H9 (cell line): ENCODE measurements around the gene ZBTB6. TPM values are rescaled to one million over a fixed set of nuclear protein-coding genes. Genes with fewer than 3 reads are reported as not detected.
"Not testable (repeated sequence)": the region's sequence is repeated elsewhere in the genome, so short reads cannot be mapped to it uniquely, and the experiment has no call there.

Source experiments
- DNase-seq: peaks from one replicate; pipeline ENCODE4 v3.0.0-alpha.2; 2017
- H2AFZ ChIP-seq: one replicate; pipeline ENCODE4 v1.6.1; 2013; ENCODE audit warnings: mild to moderate bottlenecking, low read length, control low read depth, moderate library complexity
- H2AK5ac ChIP-seq: 2 replicates; pipeline ENCODE4 v1.6.1; 2013; ENCODE audit warnings: low read length, control low read depth, mixed read lengths; ENCODE audit not compliant: insufficient read length
- H2BK120ac ChIP-seq: one replicate; pipeline ENCODE4 v1.6.1; 2013; ENCODE audit warnings: low read depth, mild to moderate bottlenecking, low read length, control low read depth, inconsistent platforms; ENCODE audit not compliant: poor library complexity, severe bottlenecking
- H2BK12ac ChIP-seq: 2 replicates; pipeline ENCODE4 v1.6.1; 2013; ENCODE audit warnings: low read length, control low read depth, mixed read lengths, low read depth; ENCODE audit not compliant: insufficient read length
- H2BK15ac ChIP-seq: 2 replicates; pipeline ENCODE4 v1.6.1; 2013; ENCODE audit warnings: low read depth, low read length, control low read depth
- H2BK20ac ChIP-seq: one replicate; pipeline ENCODE4 v1.6.1; 2013; ENCODE audit warnings: low read depth, mild to moderate bottlenecking, low read length, control low read depth, inconsistent platforms; ENCODE audit not compliant: poor library complexity, severe bottlenecking
- H2BK5ac ChIP-seq: 2 replicates; pipeline ENCODE4 v1.6.1; 2013; ENCODE audit warnings: low read length, control low read depth, mixed read lengths; ENCODE audit not compliant: insufficient read length
- H3K14ac ChIP-seq: 2 replicates; pipeline ENCODE4 v1.6.1; 2013; ENCODE audit warnings: low read length, control low read depth; ENCODE audit not compliant: insufficient read depth
- H3K18ac ChIP-seq: 2 replicates; pipeline ENCODE4 v1.6.1; 2013; ENCODE audit warnings: low read depth, mild to moderate bottlenecking, mixed read lengths, low read length, control low read depth; ENCODE audit not compliant: insufficient read length
- H3K23ac ChIP-seq: 2 replicates; pipeline ENCODE4 v1.6.1; 2013; ENCODE audit warnings: low read length, control low read depth, mixed read lengths, low read depth; ENCODE audit not compliant: insufficient read length
- H3K23me2 ChIP-seq: 2 replicates; pipeline ENCODE4 v1.6.1; 2013; ENCODE audit warnings: low read depth, mild to moderate bottlenecking, mixed read lengths, low read length, control low read depth; ENCODE audit not compliant: insufficient read length, poor library complexity, severe bottlenecking
- H3K27ac ChIP-seq: 2 replicates; pipeline ENCODE4 v1.5.1; 2013; ENCODE audit warnings: low read length, control low read depth, mixed read lengths, low read depth; ENCODE audit not compliant: insufficient read length
- H3K27me3 ChIP-seq: 2 replicates; pipeline ENCODE4 v1.6.1; 2013; ENCODE audit warnings: low read length, control low read depth, inconsistent platforms; ENCODE audit not compliant: insufficient read depth
- H3K4ac ChIP-seq: 2 replicates; pipeline ENCODE4 v1.6.1; 2013; ENCODE audit warnings: low read depth, mild to moderate bottlenecking, control low read depth, inconsistent platforms, low read length, moderate library complexity
- H3K4me1 ChIP-seq: 2 replicates; pipeline ENCODE4 v1.6.1; 2013; ENCODE audit warnings: low read length, control low read depth, inconsistent platforms; ENCODE audit not compliant: insufficient read depth
- H3K4me2 ChIP-seq: 2 replicates; pipeline ENCODE4 v1.6.1; 2013; ENCODE audit warnings: low read length, control low read depth, mixed read lengths; ENCODE audit not compliant: insufficient read length, insufficient read depth
- H3K56ac ChIP-seq: 2 replicates; pipeline ENCODE4 v1.6.1; 2013; ENCODE audit warnings: low read depth, mild to moderate bottlenecking, mixed read lengths, low read length, control low read depth; ENCODE audit not compliant: insufficient read length
- H3K79me1 ChIP-seq: 2 replicates; pipeline ENCODE4 v1.6.1; 2013; ENCODE audit warnings: low read depth, mild to moderate bottlenecking, moderate library complexity, low read length, control low read depth, inconsistent platforms; ENCODE audit not compliant: insufficient read depth, poor library complexity, severe bottlenecking
- H3K79me2 ChIP-seq: 2 replicates; pipeline ENCODE4 v1.6.1; 2013; ENCODE audit warnings: low read length, control low read depth, inconsistent platforms; ENCODE audit not compliant: insufficient read depth
- H3K9ac ChIP-seq: 2 replicates; pipeline ENCODE4 v1.6.1; 2013; ENCODE audit warnings: low read length, control low read depth, mixed read lengths; ENCODE audit not compliant: insufficient read length; ENCODE audit errors: extremely low read depth
- H3K9me3 ChIP-seq: one replicate; pipeline ENCODE4 v1.6.1; 2013; ENCODE audit warnings: low read depth, low read length, inconsistent platforms; ENCODE audit not compliant: control insufficient read depth
- H3T11ph ChIP-seq: one replicate; pipeline ENCODE4 v1.6.1; 2013; ENCODE audit warnings: mild to moderate bottlenecking, low read length, control low read depth, inconsistent platforms
- H4K20me1 ChIP-seq: one replicate; pipeline ENCODE4 v1.6.1; 2013; ENCODE audit not compliant: control insufficient read depth, insufficient read length, insufficient read depth
- H4K5ac ChIP-seq: 2 replicates; pipeline ENCODE4 v1.6.1; 2013; ENCODE audit warnings: low read depth, mild to moderate bottlenecking, mixed read lengths, low read length, control low read depth; ENCODE audit not compliant: insufficient read length
- H4K8ac ChIP-seq: replicated peaks from 2 replicates; pipeline ENCODE4 v1.6.1; 2013; ENCODE audit warnings: low read length, control low read depth, mixed read lengths, low read depth; ENCODE audit not compliant: insufficient read length
- H4K91ac ChIP-seq: 2 replicates; pipeline ENCODE4 v1.6.1; 2013; ENCODE audit warnings: low read depth, mild to moderate bottlenecking, moderate library complexity, mixed read lengths, low read length, control low read depth; ENCODE audit not compliant: insufficient read length
- H3K27ac Mint-ChIP-seq, 3 experiments: 2 replicates in 2 of 3; 3 replicates in 1 of 3; pipeline ENCODE4 v1.8.0; 2020 to 2021; ENCODE audit warnings: mixed read lengths in 3 of 3, mild to moderate bottlenecking in 1 of 3, moderate library complexity in 1 of 3
- H3K27me3 Mint-ChIP-seq: 2 replicates; pipeline ENCODE4 v1.8.0; 2021; ENCODE audit warnings: low read depth, mild to moderate bottlenecking, moderate library complexity, mixed read lengths
- H3K36me3 Mint-ChIP-seq, 3 experiments: 2 replicates in 2 of 3; 3 replicates in 1 of 3; pipeline ENCODE4 v1.8.0; 2020 to 2021; ENCODE audit warnings: low read depth in 3 of 3, mixed read lengths in 3 of 3; ENCODE audit not compliant: insufficient read depth in 1 of 3
- H3K4me1 Mint-ChIP-seq, 2 experiments: 2 replicates each; pipeline ENCODE4 v1.8.0; 2020; ENCODE audit warnings: mixed read lengths in 2 of 2
- H3K4me3 Mint-ChIP-seq, 2 experiments: 2 replicates in 1 of 2; 3 replicates in 1 of 2; pipeline ENCODE4 v1.8.0; 2020 to 2021; ENCODE audit warnings: mild to moderate bottlenecking in 2 of 2, mixed read lengths in 2 of 2, moderate library complexity in 1 of 2
- H3K9me3 Mint-ChIP-seq, 2 experiments: 2 replicates in 1 of 2; 3 replicates in 1 of 2; pipeline ENCODE4 v1.8.0; 2020; ENCODE audit warnings: mild to moderate bottlenecking in 2 of 2, mixed read lengths in 2 of 2, moderate library complexity in 1 of 2
- CTCF ChIP-seq: fragments of 200-600 bp; sonication (generic); conservative IDR thresholded peaks from 3 replicates; pipeline ENCODE4 v1.8.0; 2021; ENCODE audit warnings: antibody characterized with exemption, mild to moderate bottlenecking
- WGBS: extraction: QIAGEN DNeasy Blood & Tissue Kit; methylation state at CpG from one replicate; pipeline ENCODE4 v1.1.7; 2013; ENCODE audit warnings: missing lambda C conversion rate, low lambda C conversion rate, mixed read lengths; ENCODE audit not compliant: insufficient read length; ENCODE audit errors: extremely low coverage; 5-methylcytosine and 5-hydroxymethylcytosine counted together
- total RNA-seq: library from RNA; stranded (reverse); gene quantifications from 2 replicates; pipeline ENCODE4 v1.2.1, GENCODE V29; 2021

ZBTB6 gene
- total RNA-seq, 1 experiment from 2014 or later, result 10.2 TPM

GRCh38 chr9:122906122-122906521 lies 7.0 kb downstream of the ZBTB6 start:
- H2BK5ac ChIP-seq, H3K14ac ChIP-seq, H3K9me3 ChIP-seq, H2BK12ac ChIP-seq, H3T11ph ChIP-seq, H4K8ac ChIP-seq, H4K5ac ChIP-seq, H4K20me1 ChIP-seq, H2AFZ ChIP-seq, DNase-seq, H3K4me2 ChIP-seq, H2BK15ac ChIP-seq, H3K27me3 ChIP-seq, H3K27ac Mint-ChIP-seq, H3K18ac ChIP-seq, H3K9me3 Mint-ChIP-seq, H3K23me2 ChIP-seq, H3K23ac ChIP-seq, H3K4me3 Mint-ChIP-seq, H3K27me3 Mint-ChIP-seq, H3K27ac ChIP-seq, H2AK5ac ChIP-seq, H3K9ac ChIP-seq, H2BK120ac ChIP-seq, H3K4ac ChIP-seq, H3K79me1 ChIP-seq, H4K91ac ChIP-seq, H3K4me1 ChIP-seq, H2BK20ac ChIP-seq, H3K56ac ChIP-seq: not testable (repeated sequence)
- peaks cover 10 to 11% of the 10 kb centered on the region in 2 experiments for H3K4me1 Mint-ChIP-seq
- H3K79me2 ChIP-seq, result peaks cover 14% of the 10 kb centered on the region; the same call in 1 of the 2 replicates
- 0 out of 3 replicates have a peak, but pooled peaks have one; percentile 11 for TF ChIP-seq CTCF
- no CpG with 5 or more reads among the region's 16 CpGs for WGBS
- peaks cover 8 to 13% (median 9%) of the 10 kb centered on the region in 3 experiments; a peak in 6 of 7 replicates for H3K36me3 Mint-ChIP-seq
